Parathyroid adenoma (tissue), 2 donors: ENCODE data around the gene ERICH3.
A peak's percentile ranks its signal among the peaks of the same experiment; 100 is the strongest.

ENCODE experiments used
- H2AFZ ChIP-seq: fragments of 300-600 bp; sonication (generic); one replicate; pipeline ENCODE4 v1.7.0; 2017; ENCODE audit warnings: antibody characterized with exemption, mild to moderate bottlenecking
- H3K27ac ChIP-seq: fragments of 300-600 bp; sonication (generic); one replicate; pipeline ENCODE4 v1.7.0; 2017
- H3K27me3 ChIP-seq: fragments of 300-600 bp; sonication (generic); one replicate; pipeline ENCODE4 v1.7.0; 2017; ENCODE audit warnings: low read length; ENCODE audit not compliant: control insufficient read depth, insufficient read depth
- H3K36me3 ChIP-seq: fragments of 300-600 bp; sonication (generic); one replicate; pipeline ENCODE4 v1.7.0; 2017; ENCODE audit warnings: low read length; ENCODE audit not compliant: control insufficient read depth, insufficient read depth
- H3K4me1 ChIP-seq: fragments of 300-600 bp; sonication (generic); one replicate; pipeline ENCODE4 v1.7.0; 2017; ENCODE audit warnings: control low read depth
- H3K4me2 ChIP-seq: fragments of 300-600 bp; sonication (generic); one replicate; pipeline ENCODE4 v1.7.0; 2017; ENCODE audit warnings: low read length
- H3K4me3 ChIP-seq: fragments of 300-600 bp; sonication (generic); one replicate; pipeline ENCODE4 v1.7.0; 2017; ENCODE audit warnings: low read depth, low read length
- H3K79me2 ChIP-seq: fragments of 300-600 bp; sonication (generic); one replicate; pipeline ENCODE4 v1.7.0; 2017; ENCODE audit warnings: control low read depth
- H3K9ac ChIP-seq: fragments of 300-600 bp; sonication (generic); one replicate; pipeline ENCODE4 v1.7.0; 2017; ENCODE audit warnings: mild to moderate bottlenecking
- H3K9me3 ChIP-seq: fragments of 300-600 bp; sonication (generic); one replicate; pipeline ENCODE4 v1.7.0; 2017; ENCODE audit warnings: low read length; ENCODE audit not compliant: control insufficient read depth
- CTCF ChIP-seq: fragments of 300-600 bp; sonication (generic); IDR thresholded peaks from one replicate; pipeline ENCODE4 v1.7.0; 2017; ENCODE audit warnings: antibody characterized with exemption, mild to moderate bottlenecking
- donor health status: primary hyperparathyroidism.

ERICH3 gene, protein sequence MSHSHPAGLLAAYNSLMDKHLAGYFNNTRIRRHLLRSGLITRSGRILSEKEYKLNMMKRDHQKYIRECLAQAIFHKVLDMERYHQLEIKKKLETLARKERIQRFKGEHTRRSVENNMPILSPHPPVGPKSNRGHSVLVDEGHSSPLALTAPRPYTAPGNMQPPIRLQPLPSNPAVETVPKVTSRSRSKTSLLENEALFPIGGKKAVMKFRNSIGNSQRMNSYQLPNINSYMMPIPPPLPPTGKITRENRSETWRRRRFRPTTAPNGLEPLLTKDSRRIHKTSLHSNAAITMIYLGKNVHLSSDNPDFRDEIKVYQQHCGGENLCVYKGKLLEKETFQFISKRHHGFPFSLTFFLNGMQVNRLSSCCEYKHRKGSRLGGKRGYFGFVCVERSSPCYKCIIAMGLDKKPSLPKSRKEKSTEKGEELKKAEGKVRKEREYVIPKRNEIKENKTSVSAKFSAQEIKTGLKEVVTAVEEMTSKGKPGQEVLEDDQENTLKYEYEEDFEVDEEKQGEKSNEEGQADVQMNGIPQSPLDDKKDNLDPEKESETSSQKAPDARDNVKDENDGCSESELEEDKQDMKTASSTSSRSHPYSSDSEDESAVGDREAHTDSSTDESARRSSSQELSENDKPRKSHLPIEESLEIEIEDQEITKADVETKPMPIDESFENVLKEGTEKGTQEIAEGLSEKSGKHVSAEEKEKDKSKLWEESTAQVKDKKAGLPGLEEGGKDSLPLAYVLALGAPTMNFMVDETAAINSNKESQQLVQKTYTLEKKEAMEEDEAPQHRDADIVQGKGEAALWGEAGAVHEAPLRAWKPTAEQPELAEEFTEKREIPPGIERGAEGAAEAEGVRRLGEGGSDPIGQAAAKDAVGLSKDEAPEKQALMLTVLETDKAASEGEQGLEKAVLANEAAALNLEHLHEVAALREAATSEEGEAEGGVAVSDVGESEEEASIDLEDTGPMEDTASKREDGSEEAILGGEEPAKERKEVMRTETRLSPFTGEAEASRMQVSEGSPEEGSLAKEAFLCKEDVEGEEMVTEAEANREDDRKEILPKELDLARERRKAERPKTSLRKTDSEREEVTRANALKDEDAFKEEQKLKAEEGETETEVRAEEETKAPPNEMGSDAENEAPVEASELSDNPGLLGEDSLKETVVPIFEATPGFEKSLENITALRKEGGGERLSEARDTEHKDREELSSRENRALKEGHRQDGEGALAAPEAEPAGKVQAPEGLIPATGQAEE (N-terminal part only)

GRCh38 chr1:74673351-74674111 lies at the start of gene ERICH3:
ERICH3 (minus strand) TSS chr1:74673792; CDS start chr1:74673519, 273 bp downstream.
- Histone ChIP-seq H3K4me2 (peak within 1 kb of the TSS; percentile 62), H3K4me1 (no peaks in the 10 kb centered on the region), H3K9ac (no peak within 1 kb of the TSS), H3K79me2 (no peaks in the 10 kb centered on the region), H3K9me3 (no peaks in the 10 kb centered on the region), H3K27ac (no peak within 1 kb of the TSS), H2AFZ (no peak within 1 kb of the TSS), H3K36me3 (no peaks in the 10 kb centered on the region), H3K4me3 (peak within 1 kb of the TSS; percentile 3), H3K27me3 (no peaks in the 10 kb centered on the region)
- no peak for TF ChIP-seq CTCF

GRCh38 chr1:74717626-74718025 lies 44.0 kb upstream of the ERICH3 start:
- Histone ChIP-seq H3K9me3 (no peaks in the 10 kb centered on the region), H2AFZ (no peak overlapping the region), H3K4me2 (no peak overlapping the region), H3K4me3 (no peak overlapping the region), H3K27me3 (no peaks in the 10 kb centered on the region), H3K27ac (no peak overlapping the region), H3K36me3 (no peaks in the 10 kb centered on the region), H3K4me1 (no peaks in the 10 kb centered on the region), H3K79me2 (no peaks in the 10 kb centered on the region), H3K9ac (no peak overlapping the region)
- TF ChIP-seq CTCF, result no peak

DNA sequence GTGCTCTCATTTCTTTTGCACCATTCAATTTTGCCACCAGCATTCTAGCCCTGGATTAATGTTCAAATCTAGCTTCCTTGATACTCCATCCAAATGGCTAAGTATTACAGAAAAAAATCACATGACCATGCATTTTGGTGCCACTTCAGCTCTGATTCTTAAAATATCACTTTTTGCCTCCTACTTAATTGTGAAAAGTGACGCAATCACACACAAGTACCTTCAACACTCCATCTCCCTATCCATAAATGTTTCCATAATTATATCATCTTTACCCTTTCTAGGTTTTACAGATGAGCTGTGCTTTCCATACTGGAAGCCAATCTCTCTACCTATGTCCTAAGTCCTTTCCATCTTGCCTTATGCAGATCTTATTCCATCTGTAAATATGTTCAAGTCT lies 43.2 kb upstream of the ERICH3 start:
- no peak for TF ChIP-seq CTCF
- no peaks in the 10 kb centered on the region for H3K4me1 ChIP-seq
- no peaks in the 10 kb centered on the region for H3K79me2 ChIP-seq
- H3K27me3 ChIP-seq, result no peaks in the 10 kb centered on the region
- H3K4me2 ChIP-seq, result no peak overlapping the region
- no peak overlapping the region for H3K4me3 ChIP-seq
- no peak overlapping the region for H2AFZ ChIP-seq
- no peaks in the 10 kb centered on the region for H3K36me3 ChIP-seq
- no peak overlapping the region for H3K9ac ChIP-seq
- no peaks in the 10 kb centered on the region for H3K9me3 ChIP-seq
- no peak overlapping the region for H3K27ac ChIP-seq

GRCh38 chr1:74715806-74716205 lies 42.2 kb upstream of the ERICH3 start:
- Histone ChIP-seq H3K4me3 (no peak overlapping the region), H3K27ac (no peak overlapping the region), H3K4me2 (no peak overlapping the region), H2AFZ (no peak overlapping the region), H3K36me3 (no peaks in the 10 kb centered on the region), H3K27me3 (no peaks in the 10 kb centered on the region), H3K9ac (no peak overlapping the region), H3K79me2 (no peaks in the 10 kb centered on the region), H3K4me1 (no peaks in the 10 kb centered on the region), H3K9me3 (no peaks in the 10 kb centered on the region)
- TF ChIP-seq CTCF, result no peak
